GM21515 (cell line): ENCODE measurements around the gene GPR146.

ENCODE experiments used
- ATAC-seq: cut with Tn5 transposase; IDR thresholded peaks from one replicate; pipeline ENCODE4 v1.9.1; 2021; ENCODE audit not compliant: unreplicated experiment

The GPR146 gene

GRCh38 chr7:1041551-1042491 is 2.5 kb upstream of the GPR146 start:
- ATAC-seq, result no peak

- ATAC-seq, result no peak
Observed at GRCh38 chr7:1042492-1042833, 1.9 kb upstream of the GPR146 start.

GRCh38 chr7:1043552-1044188 is 676 bp upstream of the GPR146 start:
- ATAC-seq, result no peak

- ATAC-seq, result no peak
Observed at GRCh38 chr7:1045069-1046063, 1.0 kb downstream of the GPR146 start.

GRCh38 chr7:1046722-1047679 is 2.7 kb downstream of the GPR146 start:
- ATAC-seq, result no peak

- no peak for ATAC-seq
Observed at GRCh38 chr7:1049006-1049741, 4.8 kb downstream of the GPR146 start.

- ATAC-seq, result no peak
Observed at GRCh38 chr7:1049801-1050200, 5.5 kb downstream of the GPR146 start.

- ATAC-seq, result no peak
Observed at GRCh38 chr7:1050254-1050906, 6.0 kb downstream of the GPR146 start.

- ATAC-seq, result no peak
Observed at GRCh38 chr7:1050956-1051690, 6.8 kb downstream of the GPR146 start.

- ATAC-seq, result no peak
Observed at GRCh38 chr7:1052031-1052818, 7.9 kb downstream of the GPR146 start.

- ATAC-seq, result no peak
Observed at GRCh38 chr7:1053002-1053411, 8.7 kb downstream of the GPR146 start.

GRCh38 chr7:1053816-1054370 is 9.5 kb downstream of the GPR146 start:
- no peak for ATAC-seq

- no peak for ATAC-seq
Observed at GRCh38 chr7:1054438-1054837, 10.1 kb downstream of the GPR146 start.

GRCh38 chr7:1054861-1055450 is 10.6 kb downstream of the GPR146 start:
- no peak for ATAC-seq

GRCh38 chr7:1055491-1055955 is 11.2 kb downstream of the GPR146 start:
- no peak for ATAC-seq

- no peak for ATAC-seq
Observed at GRCh38 chr7:1055956-1056784, 11.8 kb downstream of the GPR146 start.
